HL-60/S4 (cell line): ENCODE data around the gene PTPN20.
"Not testable (repeated sequence)": the region's sequence is repeated elsewhere in the genome, so short reads cannot be mapped to it uniquely, and the experiment has no call there.

Experiments
- in situ Hi-C: fragments of 300-500 bp; cut with MboI; formaldehyde crosslinking; loops from 2 replicates; pipeline ENCODE4 v1.14.3; 2022; ENCODE audit warnings: low sequenced_read_pairs

The PTPN20 gene, protein sequence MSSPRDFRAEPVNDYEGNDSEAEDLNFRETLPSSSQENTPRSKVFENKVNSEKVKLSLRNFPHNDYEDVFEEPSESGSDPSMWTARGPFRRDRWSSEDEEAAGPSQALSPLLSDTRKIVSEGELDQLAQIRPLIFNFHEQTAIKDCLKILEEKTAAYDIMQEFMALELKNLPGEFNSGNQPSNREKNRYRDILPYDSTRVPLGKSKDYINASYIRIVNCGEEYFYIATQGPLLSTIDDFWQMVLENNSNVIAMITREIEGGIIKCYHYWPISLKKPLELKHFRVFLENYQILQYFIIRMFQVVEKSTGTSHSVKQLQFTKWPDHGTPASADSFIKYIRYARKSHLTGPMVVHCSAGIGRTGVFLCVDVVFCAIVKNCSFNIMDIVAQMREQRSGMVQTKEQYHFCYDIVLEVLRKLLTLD

DNA sequence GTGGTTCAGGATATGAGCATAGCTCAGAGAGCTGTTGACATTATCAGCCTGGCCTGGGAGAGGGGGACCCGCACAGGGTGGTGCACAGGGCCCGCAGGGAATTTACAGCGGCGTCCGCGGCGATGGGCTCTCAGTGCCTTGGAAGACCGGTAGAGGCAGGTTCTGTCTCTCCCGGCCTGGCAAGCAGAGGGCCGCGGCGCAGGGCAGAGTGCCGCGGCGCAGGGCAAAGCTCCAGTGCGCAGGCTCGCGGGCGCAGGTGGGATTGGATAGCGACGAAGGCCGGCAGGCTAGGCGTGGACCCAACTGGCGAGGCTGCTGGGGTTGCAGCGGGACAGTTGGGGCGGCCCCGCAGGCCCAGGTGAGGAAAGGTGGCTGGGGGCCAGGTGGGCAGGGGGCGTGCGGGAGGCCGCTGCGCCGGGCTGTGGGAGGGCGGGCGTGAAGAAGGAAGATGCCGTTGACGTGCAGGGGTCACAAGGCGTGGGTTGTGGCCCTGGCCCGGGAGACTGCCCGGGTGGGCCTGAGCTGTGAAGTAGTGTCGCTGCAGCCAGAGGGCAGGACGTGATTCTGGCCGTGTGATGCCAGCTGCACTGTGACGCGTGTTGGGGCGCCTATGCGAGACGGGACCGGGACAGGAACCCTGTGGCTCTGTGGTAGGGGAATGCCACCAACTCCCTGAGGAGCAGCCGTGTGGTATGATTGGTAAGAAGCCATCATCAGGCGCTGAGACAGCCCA, at the start of gene PTPN20:
Gene PTPN20, plus strand, starts transcription at position 285 of the 733 bp plus-strand sequence. CDS start 21,072 bp downstream, outside the sequence.
- in situ Hi-C loops: not testable (repeated sequence)

DNA sequence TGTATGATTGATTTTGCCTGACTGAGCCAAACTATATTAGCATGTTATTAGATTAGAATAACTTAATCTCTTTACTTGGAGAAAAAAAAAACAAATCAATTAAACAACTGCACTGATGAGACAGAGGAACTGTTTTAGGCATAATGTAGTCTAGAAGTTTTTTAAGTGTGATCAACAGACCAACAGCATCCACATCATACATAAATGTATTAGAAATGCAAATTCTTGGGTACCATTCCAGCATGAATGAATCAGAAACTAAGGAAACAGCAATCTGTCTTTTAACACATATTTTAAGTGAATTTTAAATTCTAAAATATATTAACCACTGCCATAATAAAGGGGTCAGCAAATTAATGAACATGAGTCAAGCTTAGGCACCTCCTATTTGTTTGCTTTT, 41.5 kb upstream of the PTPN20 start:
- in situ Hi-C loops: not testable (repeated sequence)

DNA sequence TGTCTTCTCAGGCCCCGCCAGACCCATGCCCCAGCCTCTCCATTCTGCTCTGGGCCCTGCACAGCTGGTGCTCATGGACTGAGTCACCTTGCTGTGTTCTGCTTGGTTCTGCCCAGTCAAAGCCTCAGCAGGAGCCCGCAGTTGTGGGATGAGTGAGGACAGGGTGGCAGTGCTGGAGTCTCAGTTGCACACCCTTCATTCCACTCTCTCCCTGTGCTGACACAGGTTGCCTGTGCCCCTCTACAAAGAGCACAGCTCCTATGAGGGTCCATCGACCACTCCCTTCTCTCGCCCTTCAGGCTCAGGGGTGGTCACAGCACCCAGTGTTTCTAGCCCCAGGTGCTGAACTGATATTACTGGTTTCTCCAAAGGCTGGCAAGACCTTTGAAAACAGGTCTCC, 39.6 kb upstream of the PTPN20 start:
- in situ Hi-C loops: not testable (repeated sequence)

DNA sequence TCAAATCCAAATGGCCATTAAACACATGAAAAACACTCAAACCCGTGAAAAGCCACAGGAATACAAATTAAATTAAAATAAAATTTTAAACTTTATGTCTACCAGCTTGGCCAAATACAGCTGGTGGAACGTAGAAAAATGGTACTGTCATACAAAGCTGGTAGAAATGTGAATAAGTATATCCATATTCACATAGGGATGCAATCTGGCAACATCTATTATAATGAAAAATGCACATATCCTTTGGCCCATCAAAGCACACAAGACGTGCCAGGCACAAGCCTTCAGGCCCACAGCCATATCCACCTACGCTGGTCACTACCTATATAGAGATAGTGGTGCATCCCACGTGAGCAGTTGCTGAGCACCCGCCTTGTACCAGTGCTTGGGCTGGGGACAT, 35.9 kb upstream of the PTPN20 start:
- in situ Hi-C loops: not testable (repeated sequence)

DNA sequence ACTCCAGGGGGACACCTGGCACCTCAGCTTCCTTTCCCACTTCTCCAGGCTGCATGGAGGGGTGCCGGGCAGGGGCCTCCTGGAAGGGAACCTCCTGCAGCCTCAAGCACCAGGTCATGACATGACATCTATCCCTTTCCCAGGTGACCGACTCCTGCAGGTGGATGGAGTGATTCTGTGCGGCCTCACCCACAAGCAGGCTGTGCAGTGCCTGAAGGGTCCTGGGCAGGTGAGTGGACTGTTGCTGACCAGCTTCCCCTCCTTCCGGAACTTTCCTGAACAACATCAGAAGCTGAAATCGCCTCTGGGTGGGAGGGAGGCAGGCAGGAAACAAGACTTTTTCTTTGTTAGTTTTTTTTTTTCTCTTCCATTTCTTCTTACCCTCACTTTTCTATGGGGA, 34.5 kb upstream of the PTPN20 start:
- in situ Hi-C loops: not testable (repeated sequence)

DNA sequence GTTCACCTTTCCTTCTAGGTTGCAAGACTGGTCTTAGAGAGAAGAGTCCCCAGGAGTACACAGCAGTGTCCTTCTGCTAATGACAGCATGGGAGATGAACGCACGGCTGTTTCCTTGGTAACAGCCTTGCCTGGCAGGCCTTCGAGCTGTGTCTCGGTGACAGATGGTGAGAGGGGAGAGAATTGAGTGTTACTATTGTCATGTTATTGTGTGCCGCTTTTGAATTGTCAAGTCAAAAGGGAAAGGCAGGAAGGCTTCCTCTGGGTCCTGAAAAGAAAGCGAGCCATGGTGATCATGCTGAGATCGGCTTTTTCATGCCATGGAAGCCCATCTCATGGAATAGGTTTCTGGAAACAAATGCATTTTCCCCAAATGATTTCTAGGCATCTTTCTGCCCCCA, 32.5 kb upstream of the PTPN20 start:
- in situ Hi-C loops: not testable (repeated sequence)

DNA sequence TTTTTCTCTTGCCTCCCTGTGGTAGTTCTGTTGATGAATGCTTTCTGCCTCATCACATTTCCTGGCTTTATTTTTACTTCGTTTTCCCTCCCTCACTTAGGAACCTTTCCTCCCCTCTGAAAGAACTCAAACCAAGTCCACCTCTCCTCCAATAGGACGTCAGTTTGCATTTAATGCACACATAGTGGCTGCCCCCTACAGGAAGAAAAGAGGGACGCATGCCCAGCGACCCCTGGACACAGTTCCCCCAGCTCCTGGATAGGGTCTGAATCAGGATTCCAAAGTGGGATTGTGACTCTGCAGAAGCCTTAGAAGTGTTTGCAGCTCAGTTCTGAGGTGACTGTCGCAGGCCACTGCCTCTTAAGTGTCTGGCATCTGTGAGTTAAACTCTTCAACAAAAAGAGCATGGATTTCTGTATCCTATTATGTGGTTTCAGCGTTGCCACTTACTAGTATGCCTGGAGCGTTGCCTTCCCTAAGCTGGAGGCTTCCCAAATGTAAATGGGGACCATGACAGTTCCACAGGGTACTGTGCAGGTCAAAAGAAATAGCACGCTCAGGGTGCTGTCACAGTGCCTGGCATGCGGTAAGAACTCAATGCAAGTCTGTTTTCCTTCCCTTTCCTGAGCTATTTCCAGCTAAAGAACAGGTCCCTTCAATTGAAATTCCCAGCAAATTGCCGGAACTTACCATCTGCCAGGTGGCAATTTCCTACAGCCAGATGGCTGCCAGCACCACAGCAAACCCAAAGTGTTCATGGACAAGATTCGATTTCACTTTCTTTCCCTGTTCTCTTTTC, 20.2 kb upstream of the PTPN20 start:
- in situ Hi-C loops: not testable (repeated sequence)

DNA sequence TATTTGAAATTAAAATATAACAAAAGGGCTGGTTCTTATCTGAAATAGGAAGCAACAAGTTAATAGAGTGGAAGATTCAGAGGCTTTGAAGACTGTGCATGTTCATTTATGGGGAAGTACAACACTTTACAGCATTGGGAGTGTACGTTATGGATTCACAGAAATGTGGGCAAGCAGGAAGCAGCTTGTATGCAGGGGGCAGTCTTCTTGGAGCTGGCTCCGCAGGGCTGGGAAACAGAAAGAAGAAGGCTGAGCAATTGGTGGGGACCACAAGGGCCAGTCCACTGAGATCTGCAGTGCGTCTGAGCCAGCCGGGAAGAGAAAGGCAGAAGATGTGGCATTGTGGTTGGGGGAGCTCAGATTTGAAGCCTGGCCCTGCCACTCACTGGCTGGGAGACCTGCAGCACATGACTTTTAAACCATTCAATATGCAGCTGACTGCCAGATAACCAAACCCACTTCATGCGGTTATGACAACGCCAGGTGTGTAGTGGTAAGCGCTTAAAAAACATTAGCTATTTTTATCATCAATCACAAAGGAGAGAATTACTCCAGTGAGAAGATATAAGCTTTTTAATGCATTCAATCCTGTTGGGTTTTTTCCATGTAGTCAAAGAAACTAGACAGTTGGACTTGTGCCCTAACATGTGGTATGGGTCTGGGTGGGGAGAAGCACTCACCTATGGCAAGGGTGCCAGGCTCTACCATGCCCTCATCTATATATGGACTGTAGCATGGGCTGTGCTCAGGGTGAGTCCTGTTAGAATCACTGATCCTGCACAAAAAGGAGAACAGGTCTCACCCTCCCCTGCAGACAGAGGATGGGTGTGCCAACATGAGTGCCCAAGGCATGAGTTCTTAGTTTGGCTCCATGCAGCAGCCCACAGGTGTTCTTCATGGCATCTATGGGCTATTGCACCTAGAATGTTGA, 14.2 kb upstream of the PTPN20 start:
- in situ Hi-C loops: not testable (repeated sequence)

DNA sequence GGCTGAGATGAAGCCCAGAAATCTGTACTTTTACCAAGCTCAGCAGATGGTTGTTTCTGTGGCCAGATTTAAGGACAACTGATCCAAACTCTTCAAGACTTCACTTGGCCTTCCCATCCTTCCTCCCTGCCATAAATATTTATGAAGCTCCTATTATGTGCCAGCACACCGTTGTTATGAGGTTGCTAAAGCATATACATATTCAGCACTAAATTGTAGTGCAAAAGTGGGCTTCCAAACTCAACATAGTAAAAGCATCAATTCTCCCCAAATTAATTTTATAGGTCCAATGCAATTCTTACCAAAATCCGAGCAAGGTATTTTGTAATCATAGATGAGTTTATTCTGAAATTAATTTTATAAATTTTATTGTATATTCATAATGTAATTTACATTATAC, 10.0 kb upstream of the PTPN20 start:
- in situ Hi-C loops: not testable (repeated sequence)

DNA sequence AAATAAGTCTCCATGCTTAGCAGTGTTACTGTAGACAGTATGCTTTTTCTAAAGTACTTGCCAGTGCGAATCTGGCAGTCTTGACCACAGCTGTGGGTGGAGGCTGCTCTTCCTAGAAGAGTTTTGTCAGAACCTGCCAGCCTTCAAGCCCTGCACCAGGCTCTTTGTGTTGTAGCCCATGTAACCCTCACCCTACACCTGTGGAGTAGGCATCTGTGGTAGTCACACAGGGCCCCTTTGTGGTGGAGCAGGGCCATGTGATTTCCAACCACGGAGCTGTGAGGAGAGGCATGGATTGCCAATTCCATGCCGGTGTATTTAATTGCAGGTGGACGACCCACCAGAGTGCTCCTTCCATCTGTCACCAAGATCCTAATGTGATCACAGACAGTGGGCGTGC, 7.4 kb upstream of the PTPN20 start:
- in situ Hi-C loops: not testable (repeated sequence)

DNA sequence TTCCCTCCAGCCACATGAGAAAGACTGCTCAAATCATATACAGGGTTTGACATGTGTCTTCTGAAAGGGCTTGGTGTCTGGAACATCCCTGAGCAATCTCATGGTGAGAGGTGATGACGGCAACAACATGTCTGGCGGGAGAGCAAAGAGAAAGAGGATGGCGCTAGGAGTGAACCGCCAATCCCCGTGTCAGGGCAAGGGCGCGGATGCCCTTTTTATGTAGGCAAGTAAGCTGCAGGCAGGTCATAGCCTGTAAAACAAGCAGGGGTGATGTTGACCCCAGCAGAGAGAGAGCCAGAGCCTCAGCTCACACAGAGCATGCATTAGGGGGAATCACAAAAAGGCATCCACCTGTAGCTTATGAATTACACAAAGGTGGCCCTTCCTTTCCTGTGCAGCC, 4.9 kb upstream of the PTPN20 start:
- in situ Hi-C loops: not testable (repeated sequence)

DNA sequence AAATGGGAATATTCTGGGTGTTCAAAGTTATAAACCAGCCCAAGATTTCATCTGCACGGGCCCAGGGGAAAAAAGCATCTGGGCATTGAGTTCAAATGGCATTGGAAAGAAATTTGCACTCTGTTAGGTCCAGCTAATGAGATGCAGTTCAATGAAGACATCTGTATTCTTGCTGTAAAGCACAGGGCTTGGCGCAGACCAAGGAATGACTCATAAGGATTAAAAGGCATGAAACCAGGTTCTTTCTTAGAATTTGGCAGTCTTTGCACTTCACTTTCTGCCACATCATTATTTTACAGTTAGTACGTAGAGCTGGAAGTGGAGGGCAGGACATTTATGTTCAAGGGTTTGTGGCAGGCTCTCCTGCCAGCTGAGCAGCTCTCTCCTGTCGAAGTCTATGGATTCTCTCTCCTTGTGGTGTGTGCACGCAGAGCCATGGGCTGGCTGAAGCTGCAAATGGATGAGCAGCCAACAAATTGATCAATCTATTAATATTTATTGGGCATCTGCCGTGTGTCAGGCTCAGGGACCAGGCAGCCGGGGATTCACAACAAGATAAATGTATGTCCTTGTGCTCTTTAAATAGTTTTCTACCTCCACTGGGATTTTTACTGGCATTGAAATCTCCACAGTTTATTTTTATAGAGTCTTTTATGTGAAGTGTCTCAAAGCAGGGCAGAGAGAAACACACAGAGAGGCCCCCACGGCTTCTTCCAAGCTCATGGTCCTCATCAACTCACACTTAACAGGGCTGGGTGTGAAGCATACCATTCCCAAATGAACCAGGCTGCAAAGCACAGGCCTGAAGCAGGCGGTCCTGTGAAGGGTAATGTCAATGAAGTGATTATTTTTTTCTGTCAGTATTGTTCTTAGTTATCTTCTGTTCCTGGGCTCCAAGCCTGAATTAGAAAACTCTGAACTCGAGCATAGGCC, 3.8 kb upstream of the PTPN20 start:
- in situ Hi-C loops: not testable (repeated sequence)

DNA sequence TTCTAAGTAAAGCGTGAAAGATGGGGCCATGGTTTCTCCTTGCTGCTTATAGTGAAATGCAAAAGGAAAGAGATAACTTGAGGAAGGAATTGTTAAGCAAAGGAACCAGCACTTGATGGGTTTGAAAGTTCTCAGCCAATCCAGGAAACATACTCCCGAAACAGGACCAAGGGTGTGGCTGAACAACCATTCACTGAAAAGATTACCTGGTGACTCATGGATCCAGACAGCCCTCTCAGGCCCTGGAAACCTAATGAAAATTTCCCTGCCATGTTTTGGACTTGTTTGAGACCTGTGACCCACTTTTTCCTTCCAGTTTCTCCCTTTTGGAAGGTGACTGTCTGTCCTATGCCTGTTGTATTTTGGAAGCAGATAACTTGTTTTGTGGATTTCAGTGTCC, 11.3 kb downstream of the PTPN20 start:
- in situ Hi-C loops: not testable (repeated sequence)

DNA sequence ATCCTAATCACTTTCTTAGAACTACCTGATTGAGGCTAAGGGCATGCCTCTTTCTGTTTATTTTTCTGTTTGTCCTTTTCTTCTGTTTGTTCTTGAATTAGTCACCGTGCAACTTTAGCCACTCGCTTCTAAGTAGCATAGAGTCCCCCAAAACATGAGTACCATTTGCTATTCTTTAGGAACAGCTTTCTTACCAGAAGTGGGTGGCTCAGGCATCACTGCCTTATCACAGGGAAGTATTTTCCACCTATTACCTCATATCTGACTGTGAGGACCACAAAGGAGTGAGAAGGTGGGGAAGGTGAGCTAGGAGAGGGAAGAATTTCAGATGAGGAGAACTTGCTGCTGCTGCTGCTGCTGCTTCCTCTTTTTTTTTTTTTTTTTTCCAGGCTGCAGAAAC, 13.9 kb downstream of the PTPN20 start:
- in situ Hi-C loops: not testable (repeated sequence)

DNA sequence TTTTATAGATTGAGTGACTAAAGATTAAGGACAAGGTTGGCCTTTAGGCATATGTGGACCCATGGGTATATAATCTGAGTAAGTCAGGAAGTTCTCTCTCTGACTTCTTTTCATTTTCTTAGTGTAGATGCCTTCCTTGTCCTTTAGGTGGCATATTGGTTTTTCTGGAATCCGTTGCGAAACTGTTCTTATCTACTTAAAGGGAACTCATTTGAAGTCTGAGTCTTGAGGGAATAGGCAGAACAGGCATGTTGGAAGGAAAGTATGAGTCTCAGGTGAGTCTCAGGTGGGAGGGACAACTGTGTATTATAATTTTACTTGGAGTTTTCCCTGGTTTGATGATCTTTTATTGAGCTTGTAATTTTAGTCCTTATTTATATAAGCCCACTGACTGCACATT, 14.6 kb downstream of the PTPN20 start:
- in situ Hi-C loops: not testable (repeated sequence)

DNA sequence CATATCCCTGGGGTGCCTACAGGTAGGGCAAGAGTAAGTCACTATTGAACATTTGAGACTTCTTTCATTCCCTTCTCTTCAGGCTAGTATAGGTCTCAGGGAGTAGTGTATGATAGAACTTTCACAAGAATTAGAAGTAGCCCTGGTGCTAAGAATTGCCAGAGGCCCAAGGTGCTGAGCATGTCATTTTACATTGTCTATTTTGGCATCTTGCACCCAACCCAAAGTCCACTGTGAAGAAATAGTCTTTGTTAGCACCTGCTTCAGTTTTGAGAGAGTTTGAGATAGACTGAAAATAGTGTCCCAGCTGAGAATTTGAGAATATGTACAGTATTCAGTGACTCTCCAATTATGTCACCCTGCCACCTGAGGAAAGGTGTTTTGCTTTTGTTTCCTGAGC, 17.6 kb downstream of the PTPN20 start:
- in situ Hi-C loops: not testable (repeated sequence)

DNA sequence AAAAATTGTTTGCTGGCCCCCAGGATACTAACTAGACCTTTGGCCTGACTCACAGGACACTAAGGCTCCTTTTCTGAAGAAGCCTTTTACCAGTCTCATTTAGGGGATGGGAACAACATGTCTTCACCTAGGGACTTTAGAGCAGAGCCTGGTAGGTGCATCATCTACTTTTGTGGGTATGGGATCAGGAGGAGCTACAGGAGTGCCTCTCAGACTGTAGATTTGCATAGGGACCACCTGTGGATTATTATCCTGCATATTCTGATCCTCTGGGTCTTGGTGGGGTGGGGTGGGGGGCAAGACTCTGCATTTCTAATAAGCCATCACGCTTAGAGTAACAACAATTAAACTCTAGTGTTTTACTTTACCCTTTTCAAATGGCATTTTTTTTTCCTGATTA, 21.2 kb downstream of the PTPN20 start:
- in situ Hi-C loops: not testable (repeated sequence)

DNA sequence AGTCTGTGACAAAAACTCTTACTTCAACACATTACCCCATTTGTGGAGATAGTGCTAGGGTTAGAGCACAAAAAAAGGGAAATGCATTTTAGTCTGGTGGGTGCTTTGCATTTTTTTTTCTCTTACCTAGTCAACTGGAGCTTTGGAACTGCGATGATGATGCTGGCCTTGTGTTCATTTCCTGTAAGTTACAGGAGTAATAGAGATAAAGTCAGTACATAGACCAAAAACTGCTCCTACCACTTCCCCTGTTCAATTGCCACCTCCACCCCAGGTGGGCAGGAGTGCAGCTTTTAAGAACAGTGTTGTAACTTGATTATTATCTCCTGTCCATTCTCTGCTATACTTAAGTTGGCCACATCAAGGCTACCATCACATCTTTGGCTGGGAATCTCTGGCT, 29.9 kb downstream of the PTPN20 start:
- in situ Hi-C loops: not testable (repeated sequence)
